T-helper 9 cell (primary cell): ENCODE results near the gene EBF3.
"Not testable (repeated sequence)": the region's sequence is repeated elsewhere in the genome, so short reads cannot be mapped to it uniquely, and the experiment has no call there.

ENCODE experiments used
- DNase-seq: peaks from one replicate; pipeline ENCODE4 v3.0.0-alpha.2; 2020

Gene EBF3

DNA sequence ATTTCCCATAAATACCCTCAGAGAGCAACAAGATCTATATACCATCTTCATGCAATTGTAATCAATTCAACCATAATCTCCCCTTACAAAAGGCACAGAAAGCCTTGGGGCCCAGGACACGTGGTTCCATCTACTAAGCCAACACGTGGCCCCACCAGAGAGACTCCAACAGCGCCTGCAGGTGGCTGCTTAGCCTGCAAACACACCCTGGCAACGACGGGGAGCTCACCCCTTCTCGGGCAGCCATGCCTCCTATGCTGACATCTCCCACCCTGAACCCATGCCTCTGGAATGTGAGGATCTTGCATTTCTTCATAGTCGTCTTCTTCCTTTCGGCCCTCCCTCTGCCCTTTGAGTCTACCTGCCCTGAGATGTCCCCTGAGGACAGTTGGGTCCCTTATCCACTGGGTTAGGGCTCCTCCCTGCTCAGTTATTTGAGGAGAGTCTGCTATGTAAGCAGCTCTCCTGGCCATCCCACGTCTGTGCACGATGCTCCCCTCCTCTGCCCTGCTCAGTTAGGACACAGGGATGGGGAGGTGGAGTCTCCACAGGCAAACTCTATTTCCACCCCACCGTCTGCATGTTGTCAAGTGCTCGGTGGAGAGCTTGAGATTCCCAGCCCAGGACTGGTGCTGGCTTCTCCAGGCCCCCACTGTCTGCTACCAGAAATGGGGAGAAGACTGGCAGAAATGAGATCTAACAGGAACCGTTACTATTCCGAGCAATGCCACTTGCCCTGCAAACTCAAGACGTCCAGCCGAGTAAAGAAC, 36.5 kb downstream of the EBF3 start:
- DNase-seq: no peak

DNA sequence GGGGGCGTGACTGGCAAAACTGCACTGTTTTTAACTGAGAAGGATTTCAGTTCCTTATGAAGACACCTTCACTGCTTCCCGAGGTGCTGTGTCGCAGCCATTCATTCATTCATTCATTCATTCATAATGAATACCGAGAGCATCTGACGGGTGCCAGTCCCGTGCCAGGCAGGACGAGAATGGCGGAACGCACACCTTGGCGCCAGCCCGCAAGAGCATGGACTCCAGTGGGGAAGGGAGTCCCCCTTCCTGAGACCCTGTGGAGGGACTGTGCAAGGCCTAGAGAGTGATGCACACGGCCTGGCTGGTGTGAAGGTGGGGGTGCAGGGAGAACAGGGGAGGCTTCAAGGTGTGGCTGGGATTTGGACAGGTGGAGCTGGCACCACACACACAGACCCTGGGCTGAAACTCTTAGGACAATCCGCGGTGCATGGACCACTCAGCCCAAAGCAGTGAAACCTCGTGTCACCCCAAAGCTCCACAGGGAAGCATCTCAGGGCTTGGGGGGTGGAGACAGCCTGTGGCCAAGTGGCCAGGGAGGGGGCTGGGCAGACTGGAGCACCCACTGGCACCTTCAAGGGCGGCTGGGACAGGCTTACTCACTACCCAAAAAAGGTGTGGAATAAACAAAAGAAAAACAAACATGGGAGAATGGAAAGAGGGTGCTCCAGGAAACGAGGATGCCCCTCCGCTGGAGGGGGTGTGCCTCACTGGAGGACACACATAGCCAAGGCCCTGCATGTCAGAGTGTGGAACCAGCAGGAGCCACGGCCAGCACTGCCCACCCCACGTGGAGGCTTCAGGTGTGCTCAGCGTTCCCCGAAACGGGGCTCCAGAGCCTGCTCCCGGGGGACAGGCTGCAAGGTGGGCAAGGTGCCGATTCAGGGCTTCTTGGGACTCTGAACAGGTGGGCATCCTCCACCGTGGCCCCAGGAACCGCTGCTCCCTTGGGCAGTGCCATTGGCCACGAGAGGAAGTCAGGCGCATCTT, 37.7 kb downstream of the EBF3 start:
- no peak for DNase-seq

DNA sequence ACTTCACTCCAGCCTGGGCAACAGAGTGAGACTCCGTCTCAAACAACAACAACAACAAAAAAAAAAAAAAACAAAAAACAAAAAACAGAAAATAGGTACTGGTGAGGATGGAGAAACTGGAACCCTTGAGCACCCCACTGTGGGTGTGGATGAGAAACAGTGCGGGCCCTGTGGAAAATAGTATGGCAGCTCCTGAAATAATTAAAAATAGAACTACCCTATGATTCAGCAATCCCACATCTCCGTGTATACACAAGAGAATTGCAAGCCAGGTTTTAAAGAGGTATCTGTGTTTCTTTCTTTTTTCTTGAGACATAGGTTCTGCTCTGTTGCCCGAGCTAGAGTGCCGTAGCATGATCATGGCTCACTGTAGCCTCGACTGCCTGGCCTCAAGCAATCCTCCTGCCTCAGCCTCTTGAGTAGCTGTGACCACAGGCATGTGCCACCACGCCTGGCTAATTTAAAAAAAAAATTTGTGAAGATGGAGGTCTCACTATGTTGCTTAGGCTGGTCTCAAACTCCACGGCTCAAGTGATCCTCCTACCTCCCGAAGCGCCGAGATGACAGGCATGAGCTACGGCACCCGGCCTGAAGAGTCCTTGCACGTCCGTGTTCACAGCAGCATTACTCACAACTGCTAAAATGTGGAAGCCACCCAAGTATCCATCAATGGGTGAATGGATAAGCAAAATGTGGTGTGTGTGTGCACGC, 39.5 kb downstream of the EBF3 start:
- DNase-seq: no peak

DNA sequence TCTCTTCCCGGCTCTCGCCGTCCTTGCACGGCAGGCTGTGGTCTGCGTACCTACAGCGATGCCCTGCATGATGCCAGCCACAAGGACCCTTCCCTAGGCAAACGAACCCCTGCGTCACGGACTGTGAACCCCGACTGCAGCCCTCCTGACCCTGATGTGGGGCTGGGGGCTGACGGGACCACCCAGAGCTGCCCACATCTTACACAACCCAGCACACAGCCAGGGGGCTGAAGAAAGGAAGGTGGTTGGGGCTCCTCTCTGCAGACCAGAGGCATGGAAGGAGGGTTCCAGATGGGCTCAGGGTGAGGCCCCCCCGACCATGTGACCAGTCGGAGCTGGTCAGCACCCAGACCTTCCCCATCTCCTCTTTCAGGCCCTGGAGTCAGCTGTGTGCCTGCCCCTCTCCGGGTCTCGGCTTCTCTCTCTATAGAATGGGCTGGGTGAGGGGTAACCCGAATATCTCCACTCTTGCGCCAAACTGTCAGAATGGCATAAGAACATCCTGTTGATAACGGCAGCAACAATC, 41.4 kb downstream of the EBF3 start:
- no peak for DNase-seq

DNA sequence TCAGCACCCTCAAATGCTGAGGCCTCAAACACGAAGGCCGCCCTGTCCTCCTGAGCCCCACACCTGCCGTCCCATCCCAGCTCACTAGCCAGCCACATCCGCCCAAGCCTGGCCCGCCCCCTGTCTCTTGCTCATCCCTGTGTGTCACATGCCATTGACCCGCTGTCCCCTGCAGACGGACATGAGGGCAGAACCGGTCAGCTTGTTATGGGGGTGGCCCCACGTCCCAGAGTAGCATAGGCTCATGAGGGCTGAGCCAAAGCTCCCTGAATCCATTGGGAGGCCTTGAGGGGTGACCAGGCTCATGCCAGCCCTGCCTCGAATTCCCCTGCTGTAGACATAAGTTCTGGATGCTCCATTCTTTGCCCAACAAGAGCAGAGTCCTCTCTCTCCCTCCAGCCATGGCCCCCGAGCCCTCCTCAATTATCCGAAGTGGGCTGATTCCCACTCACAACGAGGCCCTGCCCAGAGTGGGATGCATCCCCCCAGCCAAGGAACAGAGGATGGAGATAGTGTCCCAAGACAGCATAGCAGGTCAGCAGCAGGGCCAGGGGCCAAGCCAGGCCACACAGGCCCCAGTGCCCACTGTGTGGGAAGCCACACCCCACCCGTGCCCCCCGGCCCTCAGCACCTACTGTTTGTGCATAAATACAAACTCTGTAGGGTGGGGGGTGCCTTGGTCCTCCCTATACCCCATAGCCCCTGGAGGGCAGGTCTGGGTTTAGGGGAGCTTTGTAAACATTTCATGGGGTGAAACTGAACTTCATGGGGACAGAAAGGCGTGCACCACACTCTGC, 42.1 kb downstream of the EBF3 start:
- DNase-seq: no peak

DNA sequence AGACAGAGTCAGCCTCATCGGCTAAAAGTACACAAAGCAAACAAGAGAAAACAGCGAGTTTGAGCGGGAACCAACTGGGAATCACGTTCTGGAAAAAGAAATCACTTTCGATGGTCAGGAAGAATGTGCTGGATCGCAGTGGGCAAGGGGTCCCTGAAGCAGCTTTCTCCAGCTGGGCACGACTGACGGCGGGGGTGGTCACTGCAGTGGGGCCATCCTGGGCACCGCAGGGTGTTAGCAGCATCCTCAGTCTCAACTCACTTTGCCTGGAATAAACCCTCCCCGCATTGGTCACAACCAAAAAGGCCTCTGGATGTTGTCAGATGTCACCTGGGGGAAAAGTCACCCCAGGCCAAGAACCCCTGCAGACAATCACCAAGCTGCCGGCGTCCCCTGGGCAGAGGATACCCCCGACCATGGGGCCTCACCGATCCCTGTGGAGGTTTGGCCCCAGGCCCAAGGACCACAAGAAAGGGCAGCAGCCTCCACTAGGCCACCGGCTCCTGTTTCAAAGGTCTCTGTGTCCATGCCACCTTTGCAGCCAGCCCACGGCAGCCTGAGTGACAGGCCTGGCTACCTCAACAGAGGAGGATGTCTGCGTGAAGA, 42.9 kb downstream of the EBF3 start:
- no peak for DNase-seq

DNA sequence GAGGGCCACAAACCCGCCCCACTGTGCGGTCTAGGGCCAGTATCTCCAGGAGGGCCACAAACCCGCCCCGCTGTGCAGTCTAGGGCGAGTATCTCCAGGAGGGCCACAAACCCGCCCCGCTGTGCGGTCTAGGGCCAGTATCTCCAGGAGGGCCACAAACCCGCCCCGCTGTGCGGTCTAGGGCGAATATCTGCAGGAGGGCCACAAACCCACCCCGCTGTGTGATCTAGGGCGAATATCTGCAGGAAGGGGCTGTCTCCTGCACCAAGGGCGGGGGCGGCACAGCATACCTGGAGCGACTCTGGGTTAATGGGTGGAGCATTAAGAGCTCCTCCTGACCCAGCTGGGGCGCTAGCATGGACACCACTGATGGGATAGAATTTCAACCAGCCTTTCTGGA, 43.9 kb downstream of the EBF3 start:
- not testable (repeated sequence) for DNase-seq

DNA sequence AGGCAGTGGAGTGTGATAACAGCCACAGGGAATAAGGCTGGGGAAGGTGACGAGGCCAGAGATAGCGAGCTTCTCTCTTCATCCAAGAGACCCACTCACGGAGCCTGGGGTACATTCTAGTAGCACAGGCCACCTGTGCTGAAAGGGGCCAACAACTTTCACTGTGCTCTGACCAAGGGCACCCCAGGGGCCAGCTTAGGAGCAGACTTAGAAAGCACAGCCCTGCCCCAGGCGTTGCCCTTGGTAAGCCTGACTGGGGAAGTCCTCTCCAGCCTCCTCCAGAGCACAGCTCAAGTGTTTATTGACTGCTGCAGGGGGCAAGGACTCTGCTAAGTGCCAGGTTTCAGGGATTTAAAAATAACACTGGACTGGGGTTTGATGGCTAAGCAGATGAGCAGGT, 44.7 kb downstream of the EBF3 start:
- DNase-seq: no peak

DNA sequence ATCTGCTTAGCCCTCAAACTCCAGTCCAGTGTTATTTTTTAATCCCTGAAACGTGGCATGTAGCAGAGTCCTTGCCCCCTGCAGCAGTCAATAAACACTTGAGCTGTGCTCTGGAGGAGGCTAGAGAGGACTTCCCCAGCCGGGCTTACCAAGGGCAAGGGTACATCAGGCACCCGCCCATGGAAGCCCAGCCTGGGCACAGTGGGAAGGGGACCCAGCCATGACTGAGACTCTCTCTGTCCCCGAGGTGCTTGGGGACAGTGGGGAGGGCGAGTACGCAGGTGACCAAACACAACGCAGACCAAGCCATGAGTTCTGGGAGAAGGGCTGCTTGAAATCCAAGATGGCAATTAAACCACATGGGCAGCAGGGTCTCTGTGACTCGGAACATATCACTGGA, 45.2 kb downstream of the EBF3 start:
- no peak for DNase-seq

DNA sequence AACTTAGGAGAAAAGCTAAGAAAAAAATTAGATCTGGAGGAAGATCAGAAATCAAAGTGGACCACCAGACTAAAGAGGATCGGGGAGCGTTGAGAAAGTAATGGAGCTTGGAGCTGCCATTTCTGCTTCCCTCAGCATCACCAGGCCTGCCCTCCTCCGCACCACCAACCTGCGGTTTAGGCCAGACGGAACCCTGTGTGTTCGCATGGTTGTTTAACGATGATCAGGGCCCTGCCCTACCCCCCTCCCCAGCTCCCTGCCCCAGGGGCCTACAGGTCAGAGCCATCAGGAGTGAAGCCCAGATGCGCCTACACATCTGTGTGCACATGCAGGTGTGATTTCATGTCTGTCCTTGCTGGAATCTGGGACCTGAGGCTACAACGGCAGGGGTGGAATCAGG, 45.7 kb downstream of the EBF3 start:
- no peak for DNase-seq

DNA sequence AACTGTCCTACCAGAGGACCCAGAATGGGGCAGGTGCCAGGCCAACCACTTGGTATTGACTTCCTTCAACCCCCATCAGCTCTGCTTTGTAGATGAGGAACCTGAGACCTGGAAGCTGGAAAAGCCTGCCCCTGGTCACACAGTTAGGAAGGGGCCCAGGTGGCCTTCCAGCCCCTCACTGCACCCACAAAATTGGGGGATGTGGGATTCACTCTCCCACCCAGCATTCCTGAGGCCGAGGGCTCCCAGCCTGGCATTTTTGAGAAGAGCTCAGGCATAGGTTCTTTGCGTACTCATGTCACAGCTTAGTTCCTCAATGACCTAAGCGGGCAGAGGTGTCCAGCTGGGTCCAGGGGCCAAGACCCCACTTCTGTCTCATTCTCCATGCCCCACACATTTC, 46.1 kb downstream of the EBF3 start:
- no peak for DNase-seq

DNA sequence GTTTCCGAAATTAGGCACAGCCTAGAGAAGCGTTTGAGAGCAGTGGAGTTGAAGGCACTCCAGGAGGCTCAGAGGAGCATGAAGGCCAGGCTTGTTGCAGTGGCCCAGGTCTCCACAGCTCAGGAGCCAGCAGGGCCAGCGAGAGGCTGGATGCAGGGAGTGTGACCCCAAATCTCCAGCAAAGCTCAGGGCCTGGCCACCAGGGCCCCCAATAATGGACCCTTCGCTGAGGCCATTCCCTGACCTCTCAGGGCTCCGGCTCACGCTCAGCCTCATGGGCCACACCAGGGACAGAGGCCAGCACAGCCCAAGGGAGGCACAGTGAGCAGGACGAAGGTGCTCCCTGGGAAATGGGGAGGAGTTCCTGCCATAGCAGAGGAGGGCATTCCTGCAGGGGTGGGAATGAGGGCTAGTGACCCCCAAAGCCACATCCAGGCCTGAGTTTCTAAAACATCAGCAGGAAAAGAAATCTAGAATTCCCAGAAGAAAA, 47.5 kb downstream of the EBF3 start:
- DNase-seq: no peak

DNA sequence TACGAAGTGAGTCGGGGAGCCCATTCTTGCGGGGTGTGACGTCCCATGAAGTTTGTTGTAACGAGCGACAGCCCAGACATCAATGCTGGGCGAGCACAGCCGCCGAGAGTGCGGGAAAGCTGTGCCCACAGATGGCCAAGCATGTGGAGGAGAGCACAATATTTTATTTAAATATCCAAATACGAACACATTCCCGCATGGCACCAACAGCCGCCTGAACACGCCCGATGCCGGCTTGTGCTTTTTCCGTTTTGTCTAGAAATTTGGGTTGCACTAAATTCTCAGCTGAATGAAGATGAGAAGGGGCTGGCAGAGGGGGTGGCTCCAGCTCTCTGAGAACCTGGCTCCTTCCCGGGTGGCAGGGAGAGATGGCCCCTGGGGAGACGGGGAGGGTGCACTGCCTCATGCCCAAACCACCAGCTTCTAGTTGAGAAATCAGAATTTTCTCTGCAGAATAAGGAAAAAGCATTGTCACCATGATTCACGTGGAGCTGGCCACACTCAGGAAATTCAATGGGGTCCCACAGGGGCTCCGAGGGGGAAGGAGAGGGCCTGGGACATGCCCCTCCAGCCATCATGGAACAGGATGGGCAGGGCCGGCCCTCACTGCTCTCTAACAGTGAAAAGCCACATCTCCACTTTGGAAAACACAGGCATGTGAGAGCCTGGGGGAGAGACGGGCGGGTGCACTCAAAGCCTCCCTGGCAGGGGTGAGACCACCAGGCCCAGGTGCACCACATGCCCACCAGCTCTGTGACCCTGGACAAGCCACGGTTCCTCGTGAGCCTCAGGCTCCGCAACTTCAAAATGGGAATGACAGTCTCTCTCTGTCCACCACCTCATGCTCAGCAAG, 48.3 kb downstream of the EBF3 start:
- DNase-seq: no peak

DNA sequence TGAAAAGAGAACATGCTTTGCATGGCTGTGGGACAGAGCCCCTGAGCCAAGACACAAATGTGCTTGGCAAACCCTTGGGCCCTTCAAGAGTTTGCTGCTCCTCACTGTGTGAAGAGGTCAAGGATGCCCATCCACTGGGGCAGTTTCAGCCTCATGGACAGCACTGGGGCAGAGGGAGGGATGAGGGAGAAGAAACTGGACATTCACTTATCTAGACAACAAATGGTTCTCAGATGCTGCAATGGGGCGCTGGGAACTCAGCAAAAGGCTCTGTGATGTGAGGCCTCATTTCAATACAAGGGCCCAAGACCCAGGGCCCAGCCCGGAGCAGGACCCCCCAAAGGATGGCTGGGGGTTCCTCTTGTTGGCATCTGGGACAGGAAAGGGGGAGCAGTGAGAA, 49.1 kb downstream of the EBF3 start:
- no peak for DNase-seq

DNA sequence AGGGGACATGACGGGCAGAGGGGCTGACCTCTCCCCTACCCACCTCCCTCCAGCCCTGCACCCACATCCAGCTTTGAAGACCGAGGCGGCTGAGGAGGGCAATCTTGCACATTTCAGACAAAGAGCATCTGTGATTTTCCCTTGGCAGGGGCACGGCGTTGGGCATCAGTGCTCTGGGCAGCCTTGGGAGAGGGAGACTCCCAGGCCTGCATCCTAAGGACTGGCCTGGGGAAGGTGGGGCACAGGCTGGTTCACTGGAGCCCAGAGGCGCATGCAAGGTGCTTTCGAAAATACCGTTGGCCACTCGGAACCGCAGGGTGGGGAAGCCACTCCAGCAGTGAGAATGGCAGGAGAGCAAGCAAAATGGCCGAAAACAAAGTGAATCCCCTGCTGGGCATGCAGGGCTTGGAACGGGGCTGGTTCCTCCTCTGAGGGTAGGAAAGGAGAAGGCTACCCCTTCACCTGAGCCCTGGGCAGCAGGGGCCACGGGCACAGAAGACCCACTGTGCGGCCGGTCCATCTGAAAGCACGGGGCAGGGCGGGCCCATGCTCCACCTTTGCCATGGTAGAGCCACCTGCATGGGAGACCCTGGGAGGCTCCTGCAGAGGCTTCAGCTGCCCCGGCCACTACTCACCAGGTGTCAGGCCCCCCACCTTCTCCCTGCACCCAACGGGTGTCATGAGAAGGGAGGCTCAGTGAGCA, 49.8 kb downstream of the EBF3 start:
- DNase-seq: no peak

DNA sequence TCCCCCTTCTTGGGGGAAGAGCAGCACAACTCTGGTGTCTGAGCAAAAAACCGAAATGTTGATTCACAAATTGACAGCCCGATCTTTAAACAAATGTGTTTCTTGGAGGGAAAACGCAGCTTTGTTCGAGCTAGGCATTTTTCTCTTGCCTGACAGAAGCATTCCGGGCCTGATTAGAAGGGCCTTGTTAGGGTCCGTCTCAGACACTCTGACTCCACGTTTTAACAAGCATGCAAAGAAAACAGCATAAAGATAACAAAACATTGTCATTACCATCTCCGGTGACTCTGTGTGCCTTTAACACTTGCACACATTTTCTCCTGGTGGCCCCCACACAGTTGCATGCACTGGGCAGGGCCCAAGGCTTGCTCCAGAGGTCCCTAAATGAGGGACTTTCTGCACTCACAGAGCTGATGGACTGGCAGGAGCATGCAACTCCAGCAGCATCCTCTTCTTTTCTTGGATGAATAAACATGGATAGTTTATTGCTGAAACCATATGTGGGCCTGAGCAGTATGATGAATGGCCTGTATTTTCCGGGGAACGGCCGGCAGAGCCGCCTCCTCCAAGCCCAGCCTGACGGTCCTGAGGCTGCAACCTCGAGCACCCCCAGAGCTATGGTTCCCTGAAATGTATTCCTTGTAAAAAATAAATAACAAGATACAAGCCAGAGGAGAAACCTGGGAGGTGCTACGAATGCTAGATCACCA, 50.9 kb downstream of the EBF3 start:
- no peak for DNase-seq

DNA sequence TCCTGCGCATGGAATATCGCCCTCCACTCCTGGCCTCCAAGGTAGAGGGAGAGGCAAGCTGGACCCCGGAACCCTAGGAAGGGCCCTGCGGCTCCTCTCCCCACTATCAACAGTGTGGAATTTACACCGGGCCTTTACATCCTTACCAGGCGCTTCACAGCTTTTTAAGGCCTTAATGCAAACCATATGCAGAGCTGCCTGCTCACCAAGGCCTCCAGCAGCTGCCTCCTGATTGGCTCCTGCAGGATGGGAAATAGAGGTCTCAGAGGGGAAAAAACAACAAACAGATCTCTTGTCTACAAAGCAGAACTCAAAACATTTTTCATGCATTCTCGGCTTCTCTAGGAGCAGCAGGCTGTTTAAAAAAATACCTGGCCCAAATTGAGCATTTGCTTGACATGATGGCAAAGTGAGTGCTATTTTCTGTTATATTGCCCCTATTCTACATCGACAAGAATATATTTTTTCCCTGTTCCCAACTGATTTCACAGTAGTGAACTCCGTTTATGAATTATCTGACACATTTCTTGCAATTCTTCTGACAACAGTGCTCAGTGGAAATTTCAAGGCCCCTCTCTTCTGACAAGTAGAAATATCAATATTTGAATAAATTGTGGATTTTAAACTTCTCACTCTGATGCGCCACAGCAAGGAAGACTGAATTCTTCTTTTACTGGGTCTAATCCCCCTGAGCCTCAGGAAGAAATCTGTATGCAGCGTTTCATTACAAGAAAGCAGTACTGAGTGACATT, 51.7 kb downstream of the EBF3 start:
- no peak for DNase-seq

DNA sequence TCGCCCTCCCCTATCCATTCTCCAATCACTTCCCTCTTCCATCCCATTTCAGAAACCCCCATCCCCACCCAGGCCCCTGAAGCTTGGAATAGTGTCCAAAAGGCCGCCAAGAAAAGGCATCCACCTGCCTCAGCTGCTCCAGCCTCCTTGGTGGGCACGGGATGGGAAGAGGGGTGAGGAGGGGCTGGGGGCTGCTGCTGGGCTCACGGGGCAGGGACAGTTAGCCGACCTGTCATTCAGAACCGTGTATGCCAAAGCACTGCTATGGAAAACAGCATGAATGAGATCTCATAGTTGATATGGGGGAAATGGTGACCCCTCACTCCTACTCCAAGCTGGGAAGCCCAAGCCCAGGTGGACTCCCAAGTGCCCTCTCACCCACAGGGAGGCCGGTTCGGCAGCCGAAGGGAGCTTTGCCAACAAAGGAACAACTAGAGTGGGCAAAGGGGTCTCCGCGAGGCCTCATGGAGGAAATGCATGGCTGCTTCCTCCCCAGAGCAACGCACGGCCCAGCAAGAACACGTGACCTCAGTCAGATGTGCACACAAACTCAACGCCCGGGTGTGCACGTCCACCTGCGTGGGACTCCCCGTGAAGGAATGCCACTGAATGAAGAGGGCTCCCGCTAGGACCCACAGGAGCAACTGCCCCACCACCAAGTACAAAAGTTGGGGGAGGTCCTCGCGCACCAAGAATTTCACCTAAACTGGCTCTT, 52.5 kb downstream of the EBF3 start:
- no peak for DNase-seq
